ENCODE data around the gene ASMT.

The ASMT gene

DNA sequence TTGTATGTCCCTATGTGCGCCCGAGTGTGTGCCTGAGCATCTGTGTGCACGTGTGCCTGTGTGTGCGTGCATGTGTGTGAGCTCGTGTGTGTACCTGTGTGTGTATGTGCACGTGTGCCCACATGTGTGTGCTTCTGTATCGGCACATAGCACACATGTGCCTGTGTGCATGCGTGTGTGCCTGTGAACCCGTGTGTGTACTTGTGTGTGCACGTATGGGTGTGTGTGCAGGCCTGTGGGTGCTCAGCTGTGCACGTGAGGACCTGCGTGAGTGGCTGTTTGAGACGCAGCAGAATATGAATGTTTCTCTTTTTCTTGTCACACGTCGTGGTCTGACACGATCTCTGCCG, 19.2 kb upstream of the ASMT start:
- TF ChIP-seq, protein P1, sequence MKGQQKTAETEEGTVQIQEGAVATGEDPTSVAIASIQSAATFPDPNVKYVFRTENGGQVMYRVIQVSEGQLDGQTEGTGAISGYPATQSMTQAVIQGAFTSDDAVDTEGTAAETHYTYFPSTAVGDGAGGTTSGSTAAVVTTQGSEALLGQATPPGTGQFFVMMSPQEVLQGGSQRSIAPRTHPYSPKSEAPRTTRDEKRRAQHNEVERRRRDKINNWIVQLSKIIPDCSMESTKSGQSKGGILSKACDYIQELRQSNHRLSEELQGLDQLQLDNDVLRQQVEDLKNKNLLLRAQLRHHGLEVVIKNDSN (IDR thresholded peaks at IDR 0.05): no peak
- TF ChIP-seq CEBPB (IDR thresholded peaks at IDR 0.05): no peak
- no peak for TF ChIP-seq TCF12 (IDR thresholded peaks at IDR 0.05; ENCODE audit: low read depth)

- TF ChIP-seq CEBPB (IDR thresholded peaks at IDR 0.05): no peak
- TF ChIP-seq TEAD4 (IDR thresholded peaks at IDR 0.05): no peak
- no peak for TF ChIP-seq TCF12 (IDR thresholded peaks at IDR 0.05; ENCODE audit: low read depth)
- TF ChIP-seq RAD21 (IDR thresholded peaks at IDR 0.05; ENCODE audit: low read depth): no peak
- TF ChIP-seq, protein P1 (IDR thresholded peaks at IDR 0.05): no peak
- no peak for TF ChIP-seq CREB1 (IDR thresholded peaks at IDR 0.05; ENCODE audit: low read depth)
- no peak for TF ChIP-seq EP300 (IDR thresholded peaks at IDR 0.05; ENCODE audit: borderline replicate concordance)
- no peak for TF ChIP-seq YY1 (IDR thresholded peaks at IDR 0.05; ENCODE audit: low read depth)
- TF ChIP-seq FOXM1 (IDR thresholded peaks at IDR 0.05; ENCODE audit: borderline replicate concordance, low read depth): no peak
- TF ChIP-seq EGR1 (IDR thresholded peaks at IDR 0.05): no peak
- TF ChIP-seq, protein P2, sequence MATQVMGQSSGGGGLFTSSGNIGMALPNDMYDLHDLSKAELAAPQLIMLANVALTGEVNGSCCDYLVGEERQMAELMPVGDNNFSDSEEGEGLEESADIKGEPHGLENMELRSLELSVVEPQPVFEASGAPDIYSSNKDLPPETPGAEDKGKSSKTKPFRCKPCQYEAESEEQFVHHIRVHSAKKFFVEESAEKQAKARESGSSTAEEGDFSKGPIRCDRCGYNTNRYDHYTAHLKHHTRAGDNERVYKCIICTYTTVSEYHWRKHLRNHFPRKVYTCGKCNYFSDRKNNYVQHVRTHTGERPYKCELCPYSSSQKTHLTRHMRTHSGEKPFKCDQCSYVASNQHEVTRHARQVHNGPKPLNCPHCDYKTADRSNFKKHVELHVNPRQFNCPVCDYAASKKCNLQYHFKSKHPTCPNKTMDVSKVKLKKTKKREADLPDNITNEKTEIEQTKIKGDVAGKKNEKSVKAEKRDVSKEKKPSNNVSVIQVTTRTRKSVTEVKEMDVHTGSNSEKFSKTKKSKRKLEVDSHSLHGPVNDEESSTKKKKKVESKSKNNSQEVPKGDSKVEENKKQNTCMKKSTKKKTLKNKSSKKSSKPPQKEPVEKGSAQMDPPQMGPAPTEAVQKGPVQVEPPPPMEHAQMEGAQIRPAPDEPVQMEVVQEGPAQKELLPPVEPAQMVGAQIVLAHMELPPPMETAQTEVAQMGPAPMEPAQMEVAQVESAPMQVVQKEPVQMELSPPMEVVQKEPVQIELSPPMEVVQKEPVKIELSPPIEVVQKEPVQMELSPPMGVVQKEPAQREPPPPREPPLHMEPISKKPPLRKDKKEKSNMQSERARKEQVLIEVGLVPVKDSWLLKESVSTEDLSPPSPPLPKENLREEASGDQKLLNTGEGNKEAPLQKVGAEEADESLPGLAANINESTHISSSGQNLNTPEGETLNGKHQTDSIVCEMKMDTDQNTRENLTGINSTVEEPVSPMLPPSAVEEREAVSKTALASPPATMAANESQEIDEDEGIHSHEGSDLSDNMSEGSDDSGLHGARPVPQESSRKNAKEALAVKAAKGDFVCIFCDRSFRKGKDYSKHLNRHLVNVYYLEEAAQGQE (IDR thresholded peaks at IDR 0.05; ENCODE audit: low read depth): no peak
These were observed 18.0 kb upstream of the ASMT start for GRCh38 chrX:1596676-1597344.

DNA sequence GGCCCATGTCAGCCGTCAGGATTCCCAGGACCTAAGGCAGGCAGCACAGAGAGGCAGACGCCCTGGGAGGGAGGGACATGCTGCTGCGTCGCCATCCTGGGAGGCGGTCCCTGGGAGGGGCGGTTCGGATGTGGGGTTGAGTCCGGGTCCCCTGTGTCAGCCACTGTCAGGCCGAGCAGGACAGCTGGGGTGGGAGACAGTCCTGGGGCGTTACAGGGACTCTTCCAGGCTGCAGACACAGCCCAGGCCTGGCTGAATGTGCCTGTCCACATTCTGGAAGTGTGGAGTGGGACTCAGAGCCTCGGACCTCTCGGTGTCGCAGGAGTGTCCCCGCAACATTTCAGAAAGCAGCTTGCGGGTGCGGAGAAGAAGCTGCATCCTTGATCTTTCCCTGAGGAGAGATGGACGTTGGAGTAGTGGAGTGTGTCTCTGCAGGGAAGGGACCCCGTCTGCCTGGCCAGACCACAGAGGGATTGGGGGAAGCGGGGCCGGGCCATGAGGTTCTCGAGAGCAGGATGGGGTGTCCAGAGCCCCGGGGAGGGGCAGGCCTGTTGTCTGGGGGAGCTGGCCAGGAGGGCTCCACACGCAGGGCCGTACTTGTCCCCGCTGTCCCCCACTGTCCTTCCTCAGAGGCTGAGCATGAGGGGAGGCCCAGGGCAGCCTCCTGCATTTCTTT, 17.4 kb upstream of the ASMT start:
- TF ChIP-seq TAF1 (IDR thresholded peaks at IDR 0.05; ENCODE audit: low read depth) (no peak), RAD21 (IDR thresholded peaks at IDR 0.05; ENCODE audit: low read depth) (no peak), TEAD4 (IDR thresholded peaks at IDR 0.05) (no peak), EP300 (IDR thresholded peaks at IDR 0.05; ENCODE audit: borderline replicate concordance) (no peak), CEBPB (IDR thresholded peaks at IDR 0.05) (no peak), NFIC (IDR thresholded peaks at IDR 0.05) (no peak), CREB1 (IDR thresholded peaks at IDR 0.05; ENCODE audit: low read depth) (no peak), YY1 (IDR thresholded peaks at IDR 0.05; ENCODE audit: low read depth) (no peak), TCF12 (IDR thresholded peaks at IDR 0.05; ENCODE audit: low read depth) (no peak), FOXM1 (IDR thresholded peaks at IDR 0.05; ENCODE audit: borderline replicate concordance, low read depth) (no peak), EGR1 (IDR thresholded peaks at IDR 0.05) (no peak), ZBTB7A (IDR thresholded peaks at IDR 0.05; ENCODE audit: low read depth) (no peak)
- TF ChIP-seq, protein P1 (IDR thresholded peaks at IDR 0.05): no peak
- TF ChIP-seq, protein P2 (IDR thresholded peaks at IDR 0.05; ENCODE audit: low read depth): no peak
- TF ChIP-seq, protein P3, sequence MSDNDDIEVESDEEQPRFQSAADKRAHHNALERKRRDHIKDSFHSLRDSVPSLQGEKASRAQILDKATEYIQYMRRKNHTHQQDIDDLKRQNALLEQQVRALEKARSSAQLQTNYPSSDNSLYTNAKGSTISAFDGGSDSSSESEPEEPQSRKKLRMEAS (IDR thresholded peaks at IDR 0.05): no peak

GRCh38 chrX:1598021-1598875, 16.6 kb upstream of the ASMT start:
- TF ChIP-seq EP300 (IDR thresholded peaks at IDR 0.05; ENCODE audit: borderline replicate concordance) (no peak), FOXM1 (IDR thresholded peaks at IDR 0.05; ENCODE audit: borderline replicate concordance, low read depth) (no peak), CREB1 (IDR thresholded peaks at IDR 0.05; ENCODE audit: low read depth) (no peak), ZBTB7A (IDR thresholded peaks at IDR 0.05; ENCODE audit: low read depth) (no peak)
